Kidney (tissue), 14 donors: Measurements from ENCODE around the gene SNX12. TPM values are rescaled to one million over a fixed set of nuclear protein-coding genes. Genes with fewer than 3 reads are reported as not detected.
A peak's percentile ranks its signal among the peaks of the same experiment; 100 is the strongest.
"Not testable (repeated sequence)": the region's sequence is repeated elsewhere in the genome, so short reads cannot be mapped to it uniquely, and the experiment has no call there.

Experiments used
- DNase-seq, 5 donors: peaks; one replicate each; pipeline ENCODE4 v3.0.0-alpha.2; 2013 to 2020
- FAIRE-seq: peaks from 2 replicates; lab custom pipeline; 2012; peaks lifted over from hg19 to GRCh38; lab: Jason Lieb, UNC
- H3K27ac ChIP-seq, 2 donors: one replicate each; pipeline ENCODE4 v1.7.0; 2013; ENCODE audit warnings: low read depth in 2 of 2, low read length in 2 of 2, inconsistent platforms in 1 of 2
- H3K27me3 ChIP-seq: one replicate; pipeline ENCODE4 v1.7.1; 2013; ENCODE audit warnings: low read length, inconsistent platforms; ENCODE audit not compliant: control insufficient read depth, insufficient read depth
- H3K36me3 ChIP-seq, 3 donors: one replicate each; pipeline versions ENCODE4 v1.7.0 to v1.7.1; 2013; ENCODE audit warnings: low read length in 3 of 3, control low read depth in 1 of 3, inconsistent platforms in 1 of 3; ENCODE audit not compliant: insufficient read depth in 3 of 3, control insufficient read depth in 2 of 3
- H3K4me1 ChIP-seq, 3 donors: one replicate each; pipeline versions ENCODE4 v1.7.0 to v1.7.1; 2013; ENCODE audit warnings: low read length in 3 of 3, inconsistent platforms in 1 of 3, low read depth in 1 of 3; ENCODE audit not compliant: control insufficient read depth in 2 of 3, insufficient read depth in 2 of 3
- H3K4me3 ChIP-seq, 3 donors: one replicate each; pipeline versions ENCODE4 v1.7.0 to v1.8.1; 2013; ENCODE audit warnings: low read length in 3 of 3, control low read depth in 1 of 3, inconsistent platforms in 1 of 3
- H3K9ac ChIP-seq, 3 donors: one replicate each; pipeline versions ENCODE4 v1.7.0 to v1.7.1; 2013; ENCODE audit warnings: low read length in 3 of 3, control low read depth in 1 of 3, inconsistent platforms in 1 of 3
- H3K9me3 ChIP-seq, 3 donors: one replicate each; pipeline versions ENCODE4 v1.7.0 to v1.7.1; 2013; ENCODE audit warnings: low read length in 3 of 3, control low read depth in 1 of 3, inconsistent platforms in 1 of 3; ENCODE audit not compliant: control insufficient read depth in 2 of 3, insufficient read depth in 1 of 3
- intact Hi-C: fragments of 100-400 bp; cut with DNase I; formaldehyde crosslinking; loops from one replicate; pipeline ENCODE4 v1.11.1; 2022
- polyA plus RNA-seq: library from polyadenylated mRNA; stranded (reverse); fragments of 350-450 nt; fragmentation: Illumina TruSeq; extraction: RNeasy Lipid Tissue Mini Kit (QIAGEN cat#74804); gene quantifications from one replicate; pipeline ENCODE4 v1.2.3, GENCODE V29; 2014; ENCODE audit warnings: low read depth, low replicate concordance; ENCODE audit not compliant: insufficient read depth
- total RNA-seq: library from RNA; stranded (reverse); fragmentation: NEBNext Ultra II Directional; extraction: Animal tissue kit (Norgen Biotek cat#: 25700); gene quantifications from one replicate; pipeline ENCODE4 v1.2.1, GENCODE V29; 2021
- TF ChIP-seq, protein P1 (sequence below): IDR thresholded peaks from 3 replicates; pipeline ENCODE4 v1.5.1; 2012; ENCODE audit warnings: mild to moderate bottlenecking, moderate library complexity, borderline replicate concordance; ENCODE audit not compliant: insufficient read depth; ENCODE audit errors: extremely low read depth
- donor health status: control.
- donor health status: control.
- donor health status: control.
- donor health status: control.
- donor health status: control.
- donor health status: DM: yes; HTN: yes; CAD: no.
- donor health status: Normal renal cell carcinoma (clear cell type).

Gene SNX12
- total and polyA plus RNA-seq, 2 donors from 2014 or later = 48.9 to 70.1 TPM

- Histone ChIP-seq H3K27me3 (no peaks in the 10 kb centered on the region), H3K9ac (no peak overlapping the region), H3K4me3 (no peak overlapping the region), H3K9me3 (no peaks in the 10 kb centered on the region), H3K36me3 (peaks cover 0 to 6% (median 4%) of the 10 kb centered on the region in 3 donors), H3K27ac (no peak overlapping the region), H3K4me1 (no peaks in the 10 kb centered on the region)
- TF ChIP-seq, protein P1, sequence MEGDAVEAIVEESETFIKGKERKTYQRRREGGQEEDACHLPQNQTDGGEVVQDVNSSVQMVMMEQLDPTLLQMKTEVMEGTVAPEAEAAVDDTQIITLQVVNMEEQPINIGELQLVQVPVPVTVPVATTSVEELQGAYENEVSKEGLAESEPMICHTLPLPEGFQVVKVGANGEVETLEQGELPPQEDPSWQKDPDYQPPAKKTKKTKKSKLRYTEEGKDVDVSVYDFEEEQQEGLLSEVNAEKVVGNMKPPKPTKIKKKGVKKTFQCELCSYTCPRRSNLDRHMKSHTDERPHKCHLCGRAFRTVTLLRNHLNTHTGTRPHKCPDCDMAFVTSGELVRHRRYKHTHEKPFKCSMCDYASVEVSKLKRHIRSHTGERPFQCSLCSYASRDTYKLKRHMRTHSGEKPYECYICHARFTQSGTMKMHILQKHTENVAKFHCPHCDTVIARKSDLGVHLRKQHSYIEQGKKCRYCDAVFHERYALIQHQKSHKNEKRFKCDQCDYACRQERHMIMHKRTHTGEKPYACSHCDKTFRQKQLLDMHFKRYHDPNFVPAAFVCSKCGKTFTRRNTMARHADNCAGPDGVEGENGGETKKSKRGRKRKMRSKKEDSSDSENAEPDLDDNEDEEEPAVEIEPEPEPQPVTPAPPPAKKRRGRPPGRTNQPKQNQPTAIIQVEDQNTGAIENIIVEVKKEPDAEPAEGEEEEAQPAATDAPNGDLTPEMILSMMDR = no peak
- DNase-seq (no peak), FAIRE-seq (no peak)
- intact Hi-C loops = no loop called here
Observed at GRCh38 chrX:71056867-71057266, 11.3 kb downstream of the SNX12 start.

GRCh38 chrX:71053217-71053621, 14.9 kb downstream of the SNX12 start:
- H3K27ac ChIP-seq = no peak overlapping the region
- no peaks in the 10 kb centered on the region for H3K27me3 ChIP-seq
- no peaks in the 10 kb centered on the region for H3K36me3 ChIP-seq
- intact Hi-C loops = no loop called here
- FAIRE-seq = no peak
- TF ChIP-seq, protein P1 = no peak
- H3K9ac ChIP-seq = no peak overlapping the region
- H3K4me1 ChIP-seq = no peaks in the 10 kb centered on the region
- H3K9me3 ChIP-seq = no peaks in the 10 kb centered on the region
- peak overlapping the region in 1 of 3 donors; percentile 20 for H3K4me3 ChIP-seq
- DNase-seq = peak in 4 of 5 donors; percentile 54 to 75 (median 69)

- no peaks in the 10 kb centered on the region for H3K9me3 ChIP-seq
- intact Hi-C loops = no loop called here
- H3K27me3 ChIP-seq = no peaks in the 10 kb centered on the region
- TF ChIP-seq, protein P1 = no peak
- H3K4me1 ChIP-seq = no peaks in the 10 kb centered on the region
- FAIRE-seq (no peak), DNase-seq (peak in 1 of 5 donors; percentile 0)
- H3K9ac ChIP-seq = no peak overlapping the region
- no peak overlapping the region for H3K27ac ChIP-seq
- no peaks in the 10 kb centered on the region for H3K36me3 ChIP-seq
- peak overlapping the region in 1 of 3 donors; percentile 20 for H3K4me3 ChIP-seq
Observed at GRCh38 chrX:71052721-71053120, 15.4 kb downstream of the SNX12 start.

DNA sequence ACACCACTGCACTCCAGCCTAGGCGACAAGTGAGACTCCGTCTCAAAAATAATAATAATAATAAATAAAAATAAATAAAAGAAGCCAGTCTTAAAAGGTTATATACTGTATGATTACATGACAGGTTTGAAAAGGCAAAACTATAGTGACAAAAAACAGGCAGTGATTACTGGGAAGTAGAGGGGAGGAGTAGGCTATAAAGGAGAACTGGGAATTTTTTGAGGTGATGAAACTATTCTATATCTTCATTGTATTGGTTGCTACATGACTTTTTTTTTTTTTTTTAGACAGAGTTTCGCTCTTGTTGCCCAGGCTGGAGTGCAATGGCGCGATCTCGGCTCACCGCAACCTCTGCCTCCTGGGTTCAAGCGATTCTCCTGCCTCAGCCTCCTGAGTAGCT, 20.2 kb downstream of the SNX12 start:
- DNase-seq, H3K4me3 ChIP-seq, H3K4me1 ChIP-seq, H3K27me3 ChIP-seq, H3K9me3 ChIP-seq, FAIRE-seq, H3K27ac ChIP-seq, intact Hi-C loops, H3K9ac ChIP-seq, H3K36me3 ChIP-seq: not testable (repeated sequence)
